SK-N-MC (cell line): Measurements from ENCODE around the gene SMURF2.

Source experiments
- EZH2 ChIP-seq: fragments of 200-600 bp; sonication (generic); IDR thresholded peaks from one replicate; pipeline ENCODE4 v1.6.1; 2017; ENCODE audit warnings: antibody characterized with exemption
- FOXP2 ChIP-seq: optimal IDR thresholded peaks from 2 replicates; pipeline ENCODE3; 2011; ENCODE audit warnings: mild to moderate bottlenecking, moderate library complexity; ENCODE audit not compliant: insufficient read depth; ENCODE audit errors: extremely low read length, control extremely low read depth
- POLR2AphosphoS5 ChIP-seq: IDR thresholded peaks from 2 replicates; pipeline ENCODE4 v1.6.1; 2012; ENCODE audit warnings: mild to moderate bottlenecking, low read depth, low read length, borderline replicate concordance

DNA sequence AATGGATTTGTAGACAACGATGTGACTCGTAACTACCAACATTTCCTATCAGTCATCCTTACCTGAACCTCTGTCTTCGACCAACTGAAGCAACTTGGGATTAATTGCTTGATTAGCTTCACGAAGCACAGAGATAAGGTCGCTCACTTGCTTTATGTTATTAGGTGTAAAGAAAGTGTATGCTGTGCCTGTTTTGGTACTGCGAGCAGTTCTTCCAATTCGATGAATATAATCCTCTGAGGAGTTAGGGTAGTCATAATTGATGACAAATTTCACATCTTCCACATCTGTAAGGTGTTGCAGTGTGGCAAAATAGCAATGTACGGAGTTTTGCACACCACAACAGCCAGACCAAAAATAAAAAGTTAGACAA lies 161.6 kb downstream of the SMURF2 start:
- TF ChIP-seq POLR2AphosphoS5 (no peak), EZH2 (no peak), FOXP2 (no peak)
